Skeletal muscle cell (primary cell): Measurements from ENCODE around the gene PTH1R.

ENCODE experiments used
- DNase-seq: peaks from one replicate; pipeline ENCODE4 v3.0.0-alpha.2; 2010; ENCODE audit warnings: low read depth
- H3K4me3 ChIP-seq: 2 replicates; pipeline ENCODE4 v1.5.1; 2011; ENCODE audit warnings: low read depth, mild to moderate bottlenecking, control low read depth, low read length, moderate library complexity

Gene PTH1R

DNA sequence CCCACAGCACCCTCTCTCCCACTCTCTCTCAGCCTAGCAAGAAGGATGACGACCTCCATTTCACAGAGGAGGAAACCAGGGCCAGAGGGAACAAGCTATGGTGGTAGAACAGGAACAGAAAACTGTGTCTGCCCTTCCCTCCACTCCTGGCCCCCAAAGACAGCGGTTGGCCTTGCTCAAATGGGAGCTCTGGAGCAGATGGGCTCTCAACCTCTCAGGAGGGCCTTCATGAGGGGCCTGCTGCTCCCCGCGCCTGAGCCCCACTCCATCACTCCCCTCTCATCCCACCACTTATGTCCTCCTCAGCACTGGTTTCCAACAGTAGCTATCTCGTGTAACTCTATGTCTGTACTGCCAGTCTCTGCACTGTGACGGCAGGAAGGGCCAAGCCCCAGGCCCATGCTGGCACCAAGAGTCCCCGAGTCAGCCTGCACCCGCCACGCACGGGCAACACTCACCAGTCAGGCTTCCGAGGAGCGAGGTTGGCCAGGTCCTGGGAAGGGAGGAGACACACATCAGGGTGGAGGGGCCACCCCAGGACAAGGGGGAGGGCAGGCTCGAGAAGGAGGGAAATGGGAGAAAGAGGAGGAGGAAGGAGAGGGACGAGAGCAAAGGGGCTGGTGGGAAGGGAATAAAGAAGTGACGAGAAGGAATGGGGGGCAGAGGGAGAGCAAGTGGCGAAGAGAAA is 45.5 kb downstream of the PTH1R start:
- H3K4me3 ChIP-seq = no peak overlapping the region
- DNase-seq = no peak

DNA sequence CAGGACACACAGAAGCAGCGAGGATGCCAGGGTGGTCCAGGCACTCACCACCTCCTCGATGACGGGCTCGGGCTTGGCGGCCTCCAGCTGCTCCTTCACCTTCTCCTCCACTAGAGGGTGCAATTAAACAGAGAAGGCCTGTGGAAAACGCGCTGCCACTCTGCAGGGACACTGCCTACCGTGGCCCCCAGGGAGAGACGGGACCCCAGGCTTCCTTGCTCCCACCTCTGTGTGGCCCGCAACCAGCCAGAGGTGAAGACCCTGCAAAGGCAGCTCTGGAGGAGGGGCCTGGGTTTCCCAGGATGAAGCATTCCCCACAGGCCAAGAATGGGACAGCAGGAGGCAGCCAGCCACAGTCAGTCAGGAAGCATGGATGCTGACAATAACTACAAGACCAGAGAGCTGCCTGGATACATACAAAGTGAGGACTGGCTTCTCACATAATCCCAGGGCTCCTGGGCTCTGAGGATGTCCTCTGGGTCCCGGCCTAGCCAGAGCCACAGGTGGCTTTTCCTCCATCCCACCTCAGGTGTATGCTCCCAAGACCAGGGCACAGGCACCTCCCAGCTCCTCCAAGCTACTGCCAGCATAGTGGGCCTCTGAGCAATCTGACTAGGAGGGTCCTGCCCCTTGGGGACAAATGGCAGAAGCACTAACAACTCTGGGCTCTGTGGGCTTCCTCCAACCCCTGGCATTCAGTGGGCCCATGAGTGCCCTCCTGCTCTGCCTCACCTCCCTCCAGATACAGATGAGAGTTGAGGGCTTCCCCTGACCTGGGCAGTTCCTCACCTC is 46.2 kb downstream of the PTH1R start:
- no peak for DNase-seq
- H3K4me3 ChIP-seq = no peak overlapping the region

DNA sequence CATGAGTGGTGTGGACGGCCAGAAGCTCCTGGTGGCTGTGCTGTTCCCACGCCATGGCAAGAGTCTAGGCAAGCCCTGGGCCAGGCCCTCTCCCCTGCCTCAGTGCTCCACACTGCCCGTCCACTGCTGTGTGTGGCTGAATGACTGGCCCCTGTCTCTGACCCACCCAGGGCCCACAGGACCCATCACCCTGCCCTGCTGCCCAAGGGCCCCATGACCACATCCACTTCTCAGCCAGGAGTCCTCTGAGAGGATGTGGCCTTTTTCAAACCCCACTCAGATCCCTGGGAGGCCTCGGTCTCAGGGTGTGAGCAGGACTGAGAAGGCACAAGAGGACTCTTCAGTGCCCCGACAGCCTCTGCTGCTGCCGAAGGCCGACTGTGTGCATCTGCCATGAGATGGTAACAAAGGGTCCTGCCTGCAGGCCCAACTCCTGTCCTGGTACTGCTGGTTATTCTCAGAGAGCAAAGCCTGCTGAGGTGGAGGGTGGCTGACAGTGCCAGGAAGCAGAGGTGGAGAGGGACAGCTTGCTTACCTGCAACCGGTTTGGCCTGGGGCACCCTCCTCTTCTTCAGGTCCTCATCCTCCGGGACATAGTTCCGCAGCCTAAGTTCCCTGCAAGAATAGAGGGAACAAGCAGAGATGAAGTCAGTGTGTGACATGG is 47.5 kb downstream of the PTH1R start:
- H3K4me3 ChIP-seq = no peak overlapping the region
- no peak for DNase-seq

DNA sequence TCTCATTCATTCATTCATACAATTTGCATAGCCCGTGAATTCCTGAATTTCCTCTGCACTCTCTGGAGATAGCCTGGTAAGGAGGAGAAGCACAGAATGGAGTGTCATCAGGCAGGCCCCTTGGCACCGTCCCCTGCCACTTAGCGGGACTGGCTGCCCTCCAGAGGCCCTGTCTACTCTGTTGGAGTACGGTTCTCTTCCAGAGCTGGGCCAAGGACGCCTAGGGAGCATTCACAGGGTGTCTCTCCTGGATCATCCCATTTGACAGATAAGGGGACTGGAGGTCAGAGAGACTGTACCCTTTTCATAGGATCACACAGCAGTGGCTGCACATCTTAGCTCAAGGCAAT is 48.0 kb downstream of the PTH1R start:
- no peak for DNase-seq
- H3K4me3 ChIP-seq = no peak overlapping the region

DNA sequence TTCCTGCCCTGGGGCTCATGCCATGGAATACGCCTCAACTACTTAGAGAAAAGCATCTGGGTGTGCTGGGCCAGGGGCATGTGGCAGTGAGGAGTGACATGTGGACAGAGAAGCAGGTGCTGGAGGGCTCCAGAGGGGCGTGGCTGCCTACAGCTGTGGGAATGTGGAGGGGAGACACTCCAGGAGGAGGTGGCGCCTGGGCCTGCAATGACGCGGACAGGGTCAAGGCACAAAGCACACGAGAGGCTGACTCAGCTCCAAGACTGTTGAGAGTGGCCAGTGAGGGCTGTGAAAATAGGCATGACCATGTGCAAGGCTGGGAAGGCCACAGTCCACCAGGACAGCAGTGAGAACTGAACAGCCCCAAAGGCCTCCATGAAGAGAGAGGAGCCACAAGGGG is 48.5 kb downstream of the PTH1R start:
- DNase-seq = peak; percentile 53
- no peak overlapping the region for H3K4me3 ChIP-seq

DNA sequence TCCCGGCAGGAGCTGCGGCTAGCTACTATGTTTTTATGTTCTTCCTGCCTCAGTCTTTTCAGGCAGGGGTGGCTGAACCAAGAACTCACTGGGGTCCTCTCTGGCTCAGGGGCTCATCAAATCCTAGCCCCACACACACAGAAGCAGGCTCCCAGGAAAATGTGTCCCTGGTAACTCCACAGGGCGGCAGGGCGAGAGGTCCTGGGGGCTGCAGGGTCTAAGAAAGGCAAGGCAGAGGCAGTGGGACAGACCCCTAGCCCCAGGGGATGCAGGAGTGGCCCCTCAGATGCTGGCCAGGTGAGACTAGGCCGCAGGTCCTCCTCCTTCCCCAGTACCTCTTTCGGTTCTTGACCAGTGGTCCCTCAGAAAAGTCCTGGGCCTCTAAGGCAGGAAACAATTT is 48.9 kb downstream of the PTH1R start:
- DNase-seq = no peak
- no peak overlapping the region for H3K4me3 ChIP-seq

DNA sequence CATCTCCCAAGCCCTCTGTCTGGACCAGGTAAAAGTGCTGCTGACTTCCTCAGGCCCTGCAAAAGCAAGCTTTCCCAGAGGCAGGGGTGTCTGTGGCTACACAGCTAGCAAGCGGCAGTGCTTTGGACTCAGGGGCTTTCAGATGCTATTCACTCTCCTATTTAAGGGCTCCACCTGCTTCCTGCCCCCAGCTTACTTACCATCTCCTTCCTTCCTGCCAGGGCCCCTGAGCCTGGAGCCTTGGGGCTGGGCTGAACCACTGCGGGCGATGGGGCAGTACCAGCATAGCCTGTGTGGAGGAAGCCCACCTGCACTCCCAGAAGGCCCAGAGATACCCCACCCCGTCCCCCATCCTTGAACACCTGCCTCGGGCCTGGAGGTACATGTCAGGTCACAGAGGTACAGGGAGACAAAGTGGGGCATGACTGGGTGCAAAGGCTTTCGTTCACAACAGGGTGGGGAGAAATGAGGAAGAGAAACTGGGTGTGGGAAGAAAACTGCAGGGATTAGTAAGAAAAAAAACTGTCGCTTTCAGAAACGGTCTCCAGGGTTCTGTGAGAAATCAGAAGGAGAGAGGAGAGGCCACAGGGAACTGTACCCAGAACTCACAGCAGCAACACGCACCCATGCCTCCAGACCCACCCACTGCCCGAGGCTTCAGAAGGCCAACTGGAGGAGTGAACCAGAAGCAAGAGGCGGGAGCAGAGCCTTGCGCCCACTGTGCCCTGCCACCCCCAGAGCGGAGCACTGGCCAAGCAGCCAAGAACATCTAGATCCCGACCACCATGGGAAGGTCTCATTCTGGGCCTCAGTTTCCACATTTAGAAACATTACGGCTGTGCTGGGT is 49.6 kb downstream of the PTH1R start:
- no peak for DNase-seq
- no peak overlapping the region for H3K4me3 ChIP-seq

DNA sequence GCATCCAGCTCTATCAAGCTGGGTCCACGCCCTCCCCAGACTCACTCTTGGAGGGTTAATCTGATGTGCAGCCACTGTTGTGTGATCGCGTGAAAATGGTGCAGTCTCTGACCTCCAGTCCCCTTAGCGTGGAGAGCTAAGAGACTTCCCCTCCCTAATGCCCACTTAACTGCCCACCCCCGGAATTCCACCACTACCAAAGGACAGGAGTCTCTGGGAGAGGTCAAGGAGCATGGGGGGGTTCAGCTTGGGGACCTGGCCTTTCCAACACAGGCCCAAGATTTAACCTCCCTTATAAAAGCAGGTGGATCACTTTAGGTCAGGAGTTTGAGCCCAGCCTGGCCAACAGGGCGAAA is 50.2 kb downstream of the PTH1R start:
- H3K4me3 ChIP-seq = no peak overlapping the region
- DNase-seq = no peak

DNA sequence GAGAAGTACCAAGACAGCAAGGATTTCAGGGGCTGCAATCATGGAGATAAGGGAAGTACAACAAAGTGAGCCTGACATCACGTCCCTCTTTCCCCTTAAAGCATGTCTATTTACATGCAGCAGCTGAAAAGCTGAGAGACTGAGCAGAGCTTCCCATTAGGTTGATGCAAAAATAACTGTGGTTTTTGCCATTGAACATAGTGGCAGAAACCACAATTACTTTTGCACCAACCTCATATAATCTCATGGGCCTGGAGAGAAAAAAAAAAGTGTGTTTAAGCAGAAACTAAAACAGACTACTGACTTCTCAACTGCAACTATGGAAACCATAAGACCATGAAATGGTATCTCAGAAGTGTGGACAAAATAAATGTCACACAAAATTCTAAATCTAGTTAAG is 50.8 kb downstream of the PTH1R start:
- no peak for DNase-seq
- no peak overlapping the region for H3K4me3 ChIP-seq

DNA sequence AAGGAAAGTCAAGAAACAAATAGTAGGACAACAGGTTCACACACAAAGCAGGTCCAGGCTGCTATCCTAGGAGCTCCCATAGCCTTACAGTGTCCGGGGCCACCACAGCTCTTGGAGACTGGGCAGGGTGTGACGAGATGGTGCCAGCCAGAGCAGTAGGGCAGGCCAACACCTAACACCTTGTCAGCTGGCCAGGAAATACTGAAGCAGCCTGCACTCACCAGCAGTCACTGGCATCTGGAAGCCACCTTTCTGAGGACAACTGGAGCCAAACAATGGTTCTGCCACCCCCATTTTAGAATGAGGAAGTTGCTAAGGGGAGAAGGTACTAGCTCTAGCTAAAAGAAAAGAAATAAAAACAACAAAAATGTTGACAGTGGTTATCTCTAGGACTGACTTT is 51.8 kb downstream of the PTH1R start:
- no peak for DNase-seq
- no peak overlapping the region for H3K4me3 ChIP-seq

DNA sequence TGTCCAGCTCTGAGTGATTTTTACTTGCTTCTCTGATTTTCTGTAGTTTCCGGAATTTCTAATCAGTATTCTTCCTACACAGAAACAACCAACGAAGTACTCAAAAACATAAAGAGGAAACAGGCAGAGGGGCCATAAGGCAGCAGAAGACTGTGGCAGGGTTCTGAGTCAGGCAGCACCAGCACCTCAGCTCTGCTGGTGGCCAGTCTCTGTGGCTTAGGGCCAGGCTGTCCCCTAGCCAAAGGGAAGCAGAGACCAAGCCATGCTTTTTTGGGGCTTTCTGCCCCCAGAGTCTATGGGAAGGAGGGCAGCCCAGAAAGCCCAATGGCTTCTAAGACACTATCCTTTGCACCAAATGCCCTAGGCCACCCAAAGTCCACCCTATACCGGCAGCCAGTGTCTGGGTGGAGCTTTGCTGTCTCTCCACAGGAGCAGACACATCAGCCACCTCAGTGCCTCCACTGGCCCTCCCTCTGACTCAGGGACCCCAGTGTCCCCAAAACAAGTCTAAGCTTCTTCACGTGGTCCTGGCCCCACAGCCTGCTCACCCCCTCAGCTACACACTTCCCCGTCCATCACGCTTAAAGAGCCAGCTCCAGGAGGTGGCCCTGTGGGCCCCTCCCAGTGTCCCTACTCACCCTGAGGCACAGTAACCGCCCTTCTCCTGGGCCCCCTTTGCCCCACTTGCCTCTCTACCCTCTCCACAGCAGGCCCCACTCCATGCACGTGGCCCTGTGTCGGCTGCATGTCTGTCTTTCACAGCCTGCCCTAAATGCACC is 52.8 kb downstream of the PTH1R start:
- no peak for DNase-seq
- H3K4me3 ChIP-seq = no peak overlapping the region

DNA sequence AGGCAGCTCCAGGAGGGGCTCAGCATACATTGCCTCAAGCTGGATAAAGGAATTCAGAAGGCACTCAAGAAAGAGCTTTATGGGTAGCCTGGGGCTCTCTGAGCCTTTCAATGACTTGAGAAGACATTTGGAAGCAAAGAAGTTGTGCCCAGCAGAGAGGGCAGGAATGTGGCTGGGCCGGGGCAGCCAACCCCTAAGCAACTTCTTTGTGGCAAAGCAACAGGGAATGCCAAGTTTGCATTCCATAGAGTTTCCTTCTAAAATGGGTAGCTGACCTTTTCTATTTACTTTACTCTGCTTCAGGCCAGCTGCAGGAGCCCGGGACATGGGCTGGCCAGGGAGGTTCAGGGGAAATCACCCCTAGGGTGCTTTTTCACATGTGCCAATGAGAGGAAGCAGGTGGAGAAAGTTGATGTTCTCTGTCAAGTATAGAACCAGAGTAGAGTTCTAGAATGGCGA is 53.5 kb downstream of the PTH1R start:
- no peak for DNase-seq

DNA sequence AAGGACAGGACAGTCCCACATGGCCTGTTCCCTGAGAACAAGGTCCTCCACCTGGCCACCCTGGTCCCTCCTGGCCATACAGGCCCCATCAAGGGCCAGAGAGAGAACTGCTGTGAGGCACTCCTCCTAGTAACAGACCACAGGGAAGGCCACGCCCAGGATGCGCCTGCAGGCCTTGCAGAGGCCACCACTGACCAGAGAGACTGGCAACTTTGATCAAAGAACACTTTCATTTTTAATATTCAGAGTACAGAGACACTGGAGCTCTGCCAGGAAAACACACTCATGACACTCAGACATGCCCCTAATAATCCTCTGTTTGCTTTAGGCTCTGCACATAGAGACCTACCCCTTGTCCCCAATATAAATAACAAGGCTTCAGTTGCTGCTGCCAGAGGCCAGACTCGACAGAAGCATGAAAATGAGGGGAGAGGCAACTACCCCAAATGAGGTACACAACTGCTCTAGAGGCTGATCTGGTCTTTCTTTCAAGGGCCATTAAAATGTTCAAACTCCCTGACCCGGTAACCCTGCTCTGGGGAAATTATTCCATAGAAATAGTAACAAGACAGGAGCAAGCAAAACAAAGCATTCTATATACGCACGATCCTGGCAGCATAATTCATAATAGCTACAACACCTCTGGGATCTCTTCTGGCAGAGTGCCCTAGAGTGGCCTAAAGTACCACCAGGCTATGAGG is 54.3 kb downstream of the PTH1R start:
- DNase-seq = peak; percentile 36
- no peak overlapping the region for H3K4me3 ChIP-seq

More for the DNA sequence above, 53.5 kb downstream of the PTH1R start:
- no peak overlapping the region for H3K4me3 ChIP-seq

DNA sequence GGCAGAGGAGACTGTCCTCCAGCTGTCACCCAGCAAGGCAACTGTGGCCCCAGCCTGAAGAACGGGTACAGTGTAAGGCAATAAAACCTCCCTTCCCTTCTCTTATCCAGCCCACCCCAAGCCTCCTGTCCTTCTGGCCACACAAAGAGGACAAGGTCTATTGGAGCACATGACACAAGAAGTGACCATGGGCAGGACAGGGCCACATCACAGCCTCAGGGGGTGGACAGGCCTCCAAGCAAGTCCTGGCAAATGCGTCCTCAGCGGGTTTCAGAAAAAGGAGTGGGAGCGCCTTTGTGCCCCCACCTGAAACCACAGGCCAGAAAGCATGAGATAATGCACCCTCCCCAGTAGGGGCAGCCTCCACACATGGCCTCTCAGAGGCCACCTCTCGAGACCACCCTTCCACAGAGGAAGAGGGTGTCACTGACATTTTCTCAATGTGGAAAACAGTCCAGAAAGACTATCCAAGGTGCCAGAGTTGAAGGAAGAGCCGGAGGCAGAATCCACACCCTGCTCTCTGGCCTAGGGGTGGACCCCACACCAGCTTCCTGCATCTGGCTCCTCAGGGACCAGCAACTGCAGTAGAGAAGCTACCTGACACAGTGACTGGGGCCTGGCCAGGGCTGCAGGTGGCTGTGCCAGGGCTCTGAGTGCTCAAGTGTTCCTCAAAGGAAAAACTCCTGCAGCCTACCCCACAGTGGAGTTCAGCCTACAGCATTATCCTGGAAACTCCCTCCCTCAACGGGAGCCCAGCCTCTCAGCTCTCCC is 55.1 kb downstream of the PTH1R start:
- DNase-seq = no peak
- no peak overlapping the region for H3K4me3 ChIP-seq

DNA sequence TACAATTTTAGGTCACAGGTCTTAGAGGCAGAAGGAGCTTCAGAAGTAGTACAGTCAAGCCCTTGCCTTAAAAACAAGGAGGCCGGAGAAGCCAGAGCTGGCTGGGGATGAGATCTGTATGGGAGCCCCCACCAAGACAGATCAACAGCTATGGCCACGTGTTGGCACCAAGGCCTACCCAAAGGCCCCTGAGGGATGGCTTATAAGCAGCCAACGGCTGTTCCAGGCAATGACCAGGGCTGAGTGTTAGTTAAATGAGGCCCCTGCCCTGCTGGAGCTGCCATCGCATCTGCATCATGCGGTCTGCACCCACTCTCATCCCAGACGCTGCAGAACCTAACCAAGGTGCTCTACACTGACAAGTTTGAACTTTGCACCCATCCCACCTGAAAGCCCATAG is 55.7 kb downstream of the PTH1R start:
- no peak for DNase-seq
- no peak overlapping the region for H3K4me3 ChIP-seq

DNA sequence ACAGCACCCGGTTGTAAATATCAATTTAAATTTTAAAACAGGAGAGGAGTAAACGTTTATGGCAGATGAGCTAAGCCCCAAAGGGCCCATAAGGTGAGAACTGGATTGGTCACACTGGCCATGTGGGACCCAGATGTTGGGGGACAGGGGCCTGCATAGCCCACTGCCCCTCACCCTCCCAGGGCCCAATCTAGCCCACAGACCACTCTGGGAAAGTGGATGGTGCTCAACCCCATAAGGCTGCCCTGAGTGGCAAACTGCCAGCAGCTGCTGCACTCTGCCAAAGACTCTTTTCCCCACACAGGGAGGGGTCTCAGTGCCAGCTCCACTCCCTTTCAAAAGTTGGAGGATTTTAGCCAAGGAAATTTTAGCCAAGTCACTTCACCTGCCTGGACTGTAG is 56.6 kb downstream of the PTH1R start:
- no peak for DNase-seq
- no peak overlapping the region for H3K4me3 ChIP-seq

DNA sequence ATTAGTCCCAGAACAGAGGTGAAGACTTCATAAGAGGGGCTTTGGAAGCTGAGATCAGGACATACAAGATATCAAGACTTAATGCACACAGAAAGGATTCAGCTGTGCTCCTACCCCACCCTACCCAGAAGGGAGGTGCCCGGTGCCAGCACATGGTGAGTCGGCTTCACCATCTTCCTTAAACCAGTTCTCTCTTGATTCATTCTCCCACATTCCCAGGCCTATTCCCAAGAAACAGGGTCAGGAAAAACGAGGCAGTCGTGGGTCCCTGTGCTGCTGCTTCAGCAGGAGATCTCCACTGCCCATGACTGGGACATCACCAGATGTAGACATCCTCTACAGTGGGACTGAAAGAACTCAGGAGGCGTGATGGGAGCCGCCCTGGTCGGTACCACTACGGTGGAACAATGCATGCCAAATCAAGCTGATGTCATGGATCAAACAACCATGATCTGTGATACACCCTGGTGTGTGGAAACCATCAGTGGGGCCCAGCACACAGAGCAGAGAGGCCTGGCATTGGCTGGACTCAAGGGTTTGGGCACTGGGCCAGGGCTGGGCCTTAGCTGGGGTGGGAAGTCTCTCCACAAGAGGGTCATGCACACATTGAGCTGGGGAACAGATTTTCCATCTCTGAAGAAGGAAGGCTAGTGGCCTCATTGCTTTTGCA is 57.1 kb downstream of the PTH1R start:
- DNase-seq = no peak
- no peak overlapping the region for H3K4me3 ChIP-seq
